HepG2 (cell line): ENCODE data around the gene FAM193A. TPM values are rescaled to one million over a fixed set of nuclear protein-coding genes. Genes with fewer than 3 reads are reported as not detected.

ENCODE experiments used
- ATAC-seq: fragments of 200-7000 bp; cut with Tn5 transposase; 3 replicates; pipeline ENCODE4 v1.9.1; 2020; ENCODE audit warnings: mild to moderate bottlenecking, moderate library complexity
- BruUV-seq: library from RNA; stranded (reverse); fragments of 400-500 nt; replicated peaks from 2 replicates; lab custom pipeline; 2021; lab: Mats Ljungman, UMichigan
- CTCF ChIA-PET: fragments of 300-600 bp; formaldehyde crosslinking; extraction: SDS; loops from one replicate; lab custom pipeline; 2021; ENCODE audit warnings: low total read pairs, inconsistent platforms, low intra/inter-chr PET ratio; lab: Yijun Ruan, JAX
- POLR2A ChIA-PET: fragments of 350-600 bp; sonication (Branson Sonifier 250); formaldehyde crosslinking; loops from one replicate; lab custom pipeline; 2020; ENCODE audit warnings: antibody characterized with exemption, inconsistent platforms; lab: Yijun Ruan, JAX
- DNase-seq: peaks from one replicate; pipeline ENCODE4 v3.0.0-alpha.2; 2015; ENCODE audit warnings: low spot score
- FAIRE-seq: peaks from 3 replicates; lab custom pipeline; 2011; peaks lifted over from hg19 to GRCh38; lab: Jason Lieb, UNC
- H2AFZ ChIP-seq: one replicate; pipeline ENCODE4 v1.6.1; 2011; ENCODE audit warnings: low read length, inconsistent platforms
- H3K27ac ChIP-seq: fragments of 300-600 bp; 3 replicates; pipeline ENCODE4 v1.8.0; 2011; ENCODE audit warnings: mixed run types, mild to moderate bottlenecking, mixed read lengths, low read length, inconsistent platforms; ENCODE audit not compliant: insufficient read depth; ENCODE audit errors: extremely low read length
- H3K27me3 ChIP-seq, 2 experiments: fragments of 200-600 bp in 1 of 2; 2 replicates in 1 of 2; 3 replicates in 1 of 2; pipeline versions ENCODE4 v1.6.0 to v1.8.0; 2011; ENCODE audit warnings: low read length in 2 of 2, mild to moderate bottlenecking in 2 of 2, moderate library complexity in 2 of 2, inconsistent platforms in 1 of 2; ENCODE audit not compliant: insufficient read depth in 2 of 2, control insufficient read depth in 1 of 2
- H3K36me3 ChIP-seq, 2 experiments: fragments of 200-600 bp in 1 of 2; replicated peaks in 1 of 2; 2 replicates in 1 of 2; 3 replicates in 1 of 2; pipeline versions ENCODE4 v1.5.1 to v1.8.0; 2011; ENCODE audit warnings: low read length in 2 of 2, inconsistent platforms in 1 of 2; ENCODE audit not compliant: insufficient read depth in 2 of 2, control insufficient read depth in 1 of 2
- H3K4me1 ChIP-seq: 2 replicates; pipeline ENCODE4 v1.5.1; 2012; ENCODE audit warnings: low read length, inconsistent platforms; ENCODE audit not compliant: insufficient read depth
- H3K4me2 ChIP-seq: 2 replicates; pipeline ENCODE4 v1.6.0; 2011; ENCODE audit warnings: low read depth, low read length, inconsistent platforms
- H3K4me3 ChIP-seq, 3 experiments: fragments of 200-600 bp in 1 of 3; sonication (generic), shearing (Covaris generic) in 1 of 3; replicated peaks in 1 of 3; 2 replicates each; pipeline ENCODE4 v1.5.1; 2011 to 2016; ENCODE audit warnings: low read length in 3 of 3, inconsistent platforms in 2 of 3, low read depth in 2 of 3, mild to moderate bottlenecking in 2 of 3, control low read depth in 1 of 3, mixed read lengths in 1 of 3; ENCODE audit not compliant: insufficient read depth in 1 of 3
- H3K79me2 ChIP-seq: one replicate; pipeline ENCODE4 v1.6.1; 2011; ENCODE audit warnings: low read length, inconsistent platforms; ENCODE audit not compliant: insufficient read depth
- H3K9ac ChIP-seq: 2 replicates; pipeline ENCODE4 v1.6.0; 2011; ENCODE audit warnings: mild to moderate bottlenecking, low read depth, low read length, inconsistent platforms; ENCODE audit not compliant: insufficient read depth
- H3K9me3 ChIP-seq: 2 replicates; pipeline ENCODE4 v1.5.1; 2012; ENCODE audit warnings: mild to moderate bottlenecking, low read length
- H4K20me1 ChIP-seq: 2 replicates; pipeline ENCODE4 v1.6.0; 2011; ENCODE audit warnings: inconsistent platforms, mild to moderate bottlenecking, low read length, moderate library complexity; ENCODE audit not compliant: insufficient read depth
- GATA4 ChIP-seq: sonication (generic); IDR thresholded peaks from 2 replicates; pipeline ENCODE4 v1.6.1; 2016; ENCODE audit warnings: antibody characterized with exemption, low read depth, borderline replicate concordance
- GFI1 ChIP-seq: sonication (generic); formaldehyde crosslinking; IDR thresholded peaks from 2 replicates; pipeline ENCODE4 v1.5.0; 2020; ENCODE audit warnings: missing genetic modification reagents, mild to moderate bottlenecking, borderline replicate concordance
- MATR3 ChIP-seq: sonication (generic); formaldehyde crosslinking; IDR thresholded peaks from 2 replicates; pipeline ENCODE4 v1.4.0; 2020; ENCODE audit warnings: missing genetic modification reagents
- RBM22 ChIP-seq: fragments of 200-400 bp; formaldehyde crosslinking; optimal IDR thresholded peaks from 2 replicates; pipeline ENCODE3; 2017; ENCODE audit warnings: mild to moderate bottlenecking, low read length, moderate library complexity
- TCF7 ChIP-seq: sonication (generic); IDR thresholded peaks from 2 replicates; pipeline ENCODE4 v1.6.1; 2016; ENCODE audit warnings: antibody characterized with exemption, low read depth
- TRIM24 ChIP-seq: sonication (generic); formaldehyde crosslinking; IDR thresholded peaks from 2 replicates; pipeline ENCODE4 v1.8.0; 2022; ENCODE audit warnings: mild to moderate bottlenecking, missing genetic modification reagents
- ZNF292 ChIP-seq: sonication (generic); formaldehyde crosslinking; IDR thresholded peaks from 2 replicates; pipeline ENCODE4 v1.8.1; 2022; ENCODE audit warnings: mild to moderate bottlenecking, low read depth, missing genetic modification reagents, borderline replicate concordance
- WGBS: methylation state at CpG from one replicate; pipeline ENCODE4 v1.1.6; 2017; ENCODE audit warnings: low lambda C conversion rate; 5-methylcytosine and 5-hydroxymethylcytosine counted together
- in situ Hi-C: cut with HindIII; loops from 2 replicates; pipeline ENCODE4 v1.10.0; 2017; ENCODE audit warnings: low pct_unique_long_range_greater_than_20kb; ENCODE audit not compliant: extremely low pct_ligation_motif_present
- intact Hi-C: fragments of 100-400 bp; cut with micrococcal nuclease; formaldehyde crosslinking; loops from one replicate; pipeline ENCODE4 v1.10.0; 2022; ENCODE audit not compliant: unreplicated experiment
- polyA plus RNA-seq, 8 experiments: library from polyadenylated mRNA; depleted of rRNA in 3 of 8; stranded (reverse) in 7 of 8; unstranded in 1 of 8; fragments of >200 nt; fragmentation: Illumina TruSeq in 4 of 8; extraction: Trizol in 4 of 8; gene quantifications; 2 replicates each; pipeline versions ENCODE4 v1.2.1 to v1.2.3, GENCODE V29; 2011 to 2016; ENCODE audit warnings: low read depth in 4 of 8, missing spikeins in 1 of 8, mixed read lengths in 1 of 8; ENCODE audit not compliant: insufficient read depth in 1 of 8
- total RNA-seq, 5 experiments: library from RNA; depleted of rRNA; stranded (reverse); fragments of >200 nt; fragmentation: Illumina TruSeq; extraction: Trizol; gene quantifications; 2 replicates each; pipeline ENCODE4 v1.2.3, GENCODE V29; 2016; ENCODE audit warnings: low read depth in 1 of 5
- TF ChIP-seq, protein P1 (sequence below): sonication (generic); formaldehyde crosslinking; IDR thresholded peaks from 2 replicates; pipeline ENCODE4 v1.8.0; 2022; ENCODE audit warnings: mild to moderate bottlenecking, missing genetic modification reagents, borderline replicate concordance
- TF ChIP-seq, protein P2 (sequence below): sonication (generic); formaldehyde crosslinking; IDR thresholded peaks from 2 replicates; pipeline ENCODE4 v1.9.0; 2022; ENCODE audit warnings: missing genetic modification reagents, mild to moderate bottlenecking, borderline replicate concordance
- TF ChIP-seq, protein P3 (sequence below): sonication (generic); formaldehyde crosslinking; IDR thresholded peaks from 2 replicates; pipeline ENCODE4 v1.4.0; 2020; ENCODE audit warnings: missing genetic modification reagents, borderline replicate concordance
- TF ChIP-seq, protein P4 (sequence below): sonication (generic); formaldehyde crosslinking; IDR thresholded peaks from 2 replicates; pipeline ENCODE4 v1.5.0; 2020; ENCODE audit warnings: missing genetic modification reagents, mild to moderate bottlenecking, borderline replicate concordance
- TF ChIP-seq, protein P5 (sequence below): sonication (generic); formaldehyde crosslinking; IDR thresholded peaks from 2 replicates; pipeline ENCODE4 v1.4.0; 2020; ENCODE audit warnings: mild to moderate bottlenecking, missing genetic modification reagents, borderline replicate concordance
- TF ChIP-seq, protein P6 (sequence below), 2 experiments: fragments of 450-650 bp in 1 of 2; sonication (generic) in 1 of 2; formaldehyde crosslinking; IDR thresholded peaks; 2 replicates each; pipeline versions ENCODE4 v1.5.0 to v1.8.0; 2020 to 2022; ENCODE audit warnings: mild to moderate bottlenecking in 1 of 2, missing genetic modification reagents in 1 of 2

FAM193A gene
- total and polyA plus RNA-seq, 2 of the 13 experiments (the other 11 are each of a cell fraction or from before 2014, with no cell fraction given), result 5.7 to 8.7 TPM

DNA sequence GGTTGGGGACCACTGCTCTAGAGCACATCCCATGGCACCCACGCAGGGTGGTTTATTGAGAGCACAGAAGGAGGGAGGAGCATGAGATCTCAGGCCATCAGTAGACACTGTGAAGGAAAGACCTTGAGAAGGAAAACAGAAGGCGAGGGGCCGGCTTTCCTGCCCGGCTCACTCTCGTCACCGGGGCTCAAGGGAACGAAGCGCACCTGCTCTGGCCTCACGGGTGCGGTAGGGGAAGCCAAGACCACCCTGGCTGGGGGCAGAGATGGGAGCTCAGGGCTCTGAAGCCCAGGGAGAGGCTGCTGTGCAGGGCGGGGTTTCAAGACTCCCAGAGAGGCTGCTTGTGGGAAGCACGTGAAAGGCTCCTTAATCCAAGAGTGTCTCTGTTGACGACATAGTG is 113.8 kb downstream of the FAM193A start:
- no peak overlapping the region for H2AFZ ChIP-seq
- no peaks in the 10 kb centered on the region for H3K4me1 ChIP-seq
- POLR2A ChIA-PET, result no interaction called here
- FAIRE-seq (no peak), ATAC-seq (no peak), DNase-seq (no peak)
- in situ Hi-C loops (no loop called here), intact Hi-C loops (no loop called here)
- H3K27me3 ChIP-seq, result no peaks in the 10 kb centered on the region
- CTCF ChIA-PET, result no interaction called here
- peaks cover 28 to 61% of the 10 kb centered on the region in 2 experiments for H3K36me3 ChIP-seq
- H3K27ac ChIP-seq, result no peak overlapping the region
- WGBS, result 96% methylated on average over 13 of the region's 13 CpGs
- H4K20me1 ChIP-seq, result no peaks in the 10 kb centered on the region
- no peaks in the 10 kb centered on the region for H3K79me2 ChIP-seq
- H3K9ac ChIP-seq, result no peak overlapping the region
- H3K4me2 ChIP-seq, result no peak overlapping the region
- no TSS peak for BruUV-seq
- H3K9me3 ChIP-seq, result no peaks in the 10 kb centered on the region
- no peak overlapping the region for H3K4me3 ChIP-seq
- TF ChIP-seq, protein P1, sequence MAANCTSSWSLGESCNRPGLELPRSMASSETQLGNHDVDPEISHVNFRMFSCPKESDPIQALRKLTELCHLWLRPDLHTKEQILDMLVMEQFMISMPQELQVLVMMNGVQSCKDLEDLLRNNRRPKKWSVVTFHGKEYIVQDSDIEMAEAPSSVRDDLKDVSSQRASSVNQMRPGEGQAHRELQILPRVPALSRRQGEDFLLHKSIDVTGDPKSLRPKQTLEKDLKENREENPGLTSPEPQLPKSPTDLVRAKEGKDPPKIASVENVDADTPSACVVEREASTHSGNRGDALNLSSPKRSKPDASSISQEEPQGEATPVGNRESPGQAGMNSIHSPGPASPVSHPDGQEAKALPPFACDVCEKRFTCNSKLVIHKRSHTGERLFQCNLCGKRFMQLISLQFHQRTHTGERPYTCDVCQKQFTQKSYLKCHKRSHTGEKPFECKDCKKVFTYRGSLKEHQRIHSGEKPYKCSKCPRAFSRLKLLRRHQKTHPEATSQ (CRISPR knock-in tag), result no peak
- TF ChIP-seq, protein P2, sequence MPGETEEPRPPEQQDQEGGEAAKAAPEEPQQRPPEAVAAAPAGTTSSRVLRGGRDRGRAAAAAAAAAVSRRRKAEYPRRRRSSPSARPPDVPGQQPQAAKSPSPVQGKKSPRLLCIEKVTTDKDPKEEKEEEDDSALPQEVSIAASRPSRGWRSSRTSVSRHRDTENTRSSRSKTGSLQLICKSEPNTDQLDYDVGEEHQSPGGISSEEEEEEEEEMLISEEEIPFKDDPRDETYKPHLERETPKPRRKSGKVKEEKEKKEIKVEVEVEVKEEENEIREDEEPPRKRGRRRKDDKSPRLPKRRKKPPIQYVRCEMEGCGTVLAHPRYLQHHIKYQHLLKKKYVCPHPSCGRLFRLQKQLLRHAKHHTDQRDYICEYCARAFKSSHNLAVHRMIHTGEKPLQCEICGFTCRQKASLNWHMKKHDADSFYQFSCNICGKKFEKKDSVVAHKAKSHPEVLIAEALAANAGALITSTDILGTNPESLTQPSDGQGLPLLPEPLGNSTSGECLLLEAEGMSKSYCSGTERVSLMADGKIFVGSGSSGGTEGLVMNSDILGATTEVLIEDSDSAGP (CRISPR knock-in tag), result no peak
- TF ChIP-seq GFI1 (CRISPR knock-in tag) (no peak), GATA4 (no peak), MATR3 (CRISPR knock-in tag) (no peak), RBM22 (no peak), TCF7 (no peak), ZNF292 (no peak), TRIM24 (CRISPR knock-in tag) (no peak)
- TF ChIP-seq, protein P3, sequence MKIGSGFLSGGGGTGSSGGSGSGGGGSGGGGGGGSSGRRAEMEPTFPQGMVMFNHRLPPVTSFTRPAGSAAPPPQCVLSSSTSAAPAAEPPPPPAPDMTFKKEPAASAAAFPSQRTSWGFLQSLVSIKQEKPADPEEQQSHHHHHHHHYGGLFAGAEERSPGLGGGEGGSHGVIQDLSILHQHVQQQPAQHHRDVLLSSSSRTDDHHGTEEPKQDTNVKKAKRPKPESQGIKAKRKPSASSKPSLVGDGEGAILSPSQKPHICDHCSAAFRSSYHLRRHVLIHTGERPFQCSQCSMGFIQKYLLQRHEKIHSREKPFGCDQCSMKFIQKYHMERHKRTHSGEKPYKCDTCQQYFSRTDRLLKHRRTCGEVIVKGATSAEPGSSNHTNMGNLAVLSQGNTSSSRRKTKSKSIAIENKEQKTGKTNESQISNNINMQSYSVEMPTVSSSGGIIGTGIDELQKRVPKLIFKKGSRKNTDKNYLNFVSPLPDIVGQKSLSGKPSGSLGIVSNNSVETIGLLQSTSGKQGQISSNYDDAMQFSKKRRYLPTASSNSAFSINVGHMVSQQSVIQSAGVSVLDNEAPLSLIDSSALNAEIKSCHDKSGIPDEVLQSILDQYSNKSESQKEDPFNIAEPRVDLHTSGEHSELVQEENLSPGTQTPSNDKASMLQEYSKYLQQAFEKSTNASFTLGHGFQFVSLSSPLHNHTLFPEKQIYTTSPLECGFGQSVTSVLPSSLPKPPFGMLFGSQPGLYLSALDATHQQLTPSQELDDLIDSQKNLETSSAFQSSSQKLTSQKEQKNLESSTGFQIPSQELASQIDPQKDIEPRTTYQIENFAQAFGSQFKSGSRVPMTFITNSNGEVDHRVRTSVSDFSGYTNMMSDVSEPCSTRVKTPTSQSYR (CRISPR knock-in tag), result no peak
- TF ChIP-seq, protein P4, sequence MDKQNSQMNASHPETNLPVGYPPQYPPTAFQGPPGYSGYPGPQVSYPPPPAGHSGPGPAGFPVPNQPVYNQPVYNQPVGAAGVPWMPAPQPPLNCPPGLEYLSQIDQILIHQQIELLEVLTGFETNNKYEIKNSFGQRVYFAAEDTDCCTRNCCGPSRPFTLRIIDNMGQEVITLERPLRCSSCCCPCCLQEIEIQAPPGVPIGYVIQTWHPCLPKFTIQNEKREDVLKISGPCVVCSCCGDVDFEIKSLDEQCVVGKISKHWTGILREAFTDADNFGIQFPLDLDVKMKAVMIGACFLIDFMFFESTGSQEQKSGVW (CRISPR knock-in tag), result no peak
- TF ChIP-seq, protein P5, sequence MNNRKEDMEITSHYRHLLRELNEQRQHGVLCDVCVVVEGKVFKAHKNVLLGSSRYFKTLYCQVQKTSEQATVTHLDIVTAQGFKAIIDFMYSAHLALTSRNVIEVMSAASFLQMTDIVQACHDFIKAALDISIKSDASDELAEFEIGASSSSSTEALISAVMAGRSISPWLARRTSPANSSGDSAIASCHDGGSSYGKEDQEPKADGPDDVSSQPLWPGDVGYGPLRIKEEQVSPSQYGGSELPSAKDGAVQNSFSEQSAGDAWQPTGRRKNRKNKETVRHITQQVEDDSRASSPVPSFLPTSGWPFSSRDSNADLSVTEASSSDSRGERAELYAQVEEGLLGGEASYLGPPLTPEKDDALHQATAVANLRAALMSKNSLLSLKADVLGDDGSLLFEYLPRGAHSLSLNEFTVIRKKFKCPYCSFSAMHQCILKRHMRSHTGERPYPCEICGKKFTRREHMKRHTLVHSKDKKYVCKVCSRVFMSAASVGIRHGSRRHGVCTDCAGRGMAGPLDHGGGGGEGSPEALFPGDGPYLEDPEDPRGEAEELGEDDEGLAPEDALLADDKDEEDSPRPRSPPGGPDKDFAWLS (CRISPR knock-in tag), result no peak
- TF ChIP-seq, protein P6, sequence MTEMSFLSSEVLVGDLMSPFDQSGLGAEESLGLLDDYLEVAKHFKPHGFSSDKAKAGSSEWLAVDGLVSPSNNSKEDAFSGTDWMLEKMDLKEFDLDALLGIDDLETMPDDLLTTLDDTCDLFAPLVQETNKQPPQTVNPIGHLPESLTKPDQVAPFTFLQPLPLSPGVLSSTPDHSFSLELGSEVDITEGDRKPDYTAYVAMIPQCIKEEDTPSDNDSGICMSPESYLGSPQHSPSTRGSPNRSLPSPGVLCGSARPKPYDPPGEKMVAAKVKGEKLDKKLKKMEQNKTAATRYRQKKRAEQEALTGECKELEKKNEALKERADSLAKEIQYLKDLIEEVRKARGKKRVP (CRISPR knock-in tag; IDR thresholded peaks at IDR 0.05), result no peak
